ENCODE measurements around the gene CSNK2B.

The CSNK2B gene

DNA sequence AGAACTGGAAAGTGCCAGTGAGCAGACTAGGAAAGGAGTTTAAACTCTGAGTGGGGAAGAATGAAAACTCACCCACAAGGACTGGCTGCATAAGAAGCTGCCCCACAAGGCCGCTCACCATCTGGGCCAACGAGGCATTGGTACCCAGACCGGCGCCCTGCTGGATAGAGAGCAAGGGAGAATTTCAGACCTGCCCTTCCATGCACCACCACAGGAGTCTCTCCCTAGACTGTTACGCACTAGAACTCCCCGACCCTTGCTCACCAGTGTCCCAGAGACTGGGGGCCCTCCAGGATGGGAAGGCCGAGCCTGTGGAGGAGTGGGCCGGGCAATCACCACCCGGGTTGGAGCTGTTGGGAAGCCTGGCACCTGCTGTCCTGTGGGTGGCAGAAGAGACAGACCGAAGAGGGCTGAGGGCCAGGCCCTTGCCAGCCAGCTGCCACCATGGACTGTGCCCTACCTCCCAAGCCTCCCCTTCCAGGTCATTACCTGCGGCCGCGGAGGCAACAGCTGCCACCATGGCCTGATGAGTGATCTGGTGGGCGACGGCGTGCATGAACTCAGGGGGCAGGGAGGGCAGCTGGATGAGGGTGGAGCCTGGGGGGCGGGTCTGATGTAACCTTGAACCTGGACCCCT is 21.9 kb upstream of the CSNK2B start:
- H3K4me3 ChIP-seq (ENCODE audit: low read depth, low read length): no peak overlapping the region
- TF ChIP-seq, protein P1, sequence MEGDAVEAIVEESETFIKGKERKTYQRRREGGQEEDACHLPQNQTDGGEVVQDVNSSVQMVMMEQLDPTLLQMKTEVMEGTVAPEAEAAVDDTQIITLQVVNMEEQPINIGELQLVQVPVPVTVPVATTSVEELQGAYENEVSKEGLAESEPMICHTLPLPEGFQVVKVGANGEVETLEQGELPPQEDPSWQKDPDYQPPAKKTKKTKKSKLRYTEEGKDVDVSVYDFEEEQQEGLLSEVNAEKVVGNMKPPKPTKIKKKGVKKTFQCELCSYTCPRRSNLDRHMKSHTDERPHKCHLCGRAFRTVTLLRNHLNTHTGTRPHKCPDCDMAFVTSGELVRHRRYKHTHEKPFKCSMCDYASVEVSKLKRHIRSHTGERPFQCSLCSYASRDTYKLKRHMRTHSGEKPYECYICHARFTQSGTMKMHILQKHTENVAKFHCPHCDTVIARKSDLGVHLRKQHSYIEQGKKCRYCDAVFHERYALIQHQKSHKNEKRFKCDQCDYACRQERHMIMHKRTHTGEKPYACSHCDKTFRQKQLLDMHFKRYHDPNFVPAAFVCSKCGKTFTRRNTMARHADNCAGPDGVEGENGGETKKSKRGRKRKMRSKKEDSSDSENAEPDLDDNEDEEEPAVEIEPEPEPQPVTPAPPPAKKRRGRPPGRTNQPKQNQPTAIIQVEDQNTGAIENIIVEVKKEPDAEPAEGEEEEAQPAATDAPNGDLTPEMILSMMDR (IDR thresholded peaks at IDR 0.05; ENCODE audit: insufficient read depth, low read depth, low read length, missing control alignments): no peak
- no peak for DNase-seq (ENCODE audit: low read depth)

DNA sequence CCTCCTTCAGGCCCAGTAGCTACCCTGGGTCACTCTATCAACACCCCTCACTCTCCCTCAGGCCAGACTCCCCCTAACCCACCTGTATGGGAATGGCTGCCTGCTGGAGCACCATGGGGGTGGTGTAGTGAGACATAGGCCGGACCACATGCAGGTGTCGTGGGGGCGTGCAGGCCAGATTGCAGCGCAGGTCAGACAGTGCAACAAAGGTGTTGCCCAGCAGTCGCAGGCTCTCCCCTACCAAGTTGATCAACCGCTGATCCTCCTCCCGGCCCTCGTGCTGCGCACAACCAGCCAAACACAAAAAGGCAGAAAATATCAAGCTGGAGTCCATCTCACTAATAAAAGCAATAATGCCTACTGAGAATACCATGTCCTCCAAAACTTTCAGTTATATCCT is 20.6 kb upstream of the CSNK2B start:
- no peak overlapping the region for H3K4me3 ChIP-seq (ENCODE audit: low read depth, low read length)
- TF ChIP-seq, protein P1 (IDR thresholded peaks at IDR 0.05; ENCODE audit: insufficient read depth, low read depth, low read length, missing control alignments): no peak
- no peak for DNase-seq (ENCODE audit: low read depth)

DNA sequence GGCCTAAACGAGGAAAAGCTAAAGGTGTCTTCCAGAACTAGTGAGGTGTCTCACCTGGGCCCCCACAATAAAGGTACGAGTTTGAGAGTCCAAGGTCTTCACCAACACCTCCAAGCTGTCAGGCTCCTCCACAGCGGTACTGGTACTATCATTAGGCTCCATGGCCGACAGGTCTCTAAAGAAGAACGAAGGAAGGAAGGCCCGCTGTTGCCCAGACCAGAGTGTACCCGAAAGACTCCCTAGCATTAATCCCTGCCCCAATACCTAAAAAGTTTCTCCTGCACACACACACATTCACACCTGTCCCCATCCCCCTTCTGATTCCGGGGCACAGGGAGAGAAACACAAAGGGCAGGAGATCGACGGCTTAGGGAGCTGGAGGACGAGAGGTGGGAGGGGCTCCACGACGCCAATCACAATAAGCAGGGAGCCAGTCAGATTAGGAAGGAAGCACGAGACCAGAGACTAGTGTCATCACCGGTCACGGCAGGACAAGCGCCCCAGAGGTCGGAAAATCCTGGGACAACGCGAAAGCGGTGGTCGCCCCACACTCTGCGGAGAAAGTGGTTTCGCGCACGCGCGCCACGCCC is 14.2 kb upstream of the CSNK2B start:
- TF ChIP-seq, protein P1 (IDR thresholded peaks at IDR 0.05; ENCODE audit: insufficient read depth, low read depth, low read length, missing control alignments): no peak
- H3K4me3 ChIP-seq (ENCODE audit: low read depth, low read length): peak overlapping the region; percentile 86
- peak; percentile 76 for DNase-seq (ENCODE audit: low read depth)

DNA sequence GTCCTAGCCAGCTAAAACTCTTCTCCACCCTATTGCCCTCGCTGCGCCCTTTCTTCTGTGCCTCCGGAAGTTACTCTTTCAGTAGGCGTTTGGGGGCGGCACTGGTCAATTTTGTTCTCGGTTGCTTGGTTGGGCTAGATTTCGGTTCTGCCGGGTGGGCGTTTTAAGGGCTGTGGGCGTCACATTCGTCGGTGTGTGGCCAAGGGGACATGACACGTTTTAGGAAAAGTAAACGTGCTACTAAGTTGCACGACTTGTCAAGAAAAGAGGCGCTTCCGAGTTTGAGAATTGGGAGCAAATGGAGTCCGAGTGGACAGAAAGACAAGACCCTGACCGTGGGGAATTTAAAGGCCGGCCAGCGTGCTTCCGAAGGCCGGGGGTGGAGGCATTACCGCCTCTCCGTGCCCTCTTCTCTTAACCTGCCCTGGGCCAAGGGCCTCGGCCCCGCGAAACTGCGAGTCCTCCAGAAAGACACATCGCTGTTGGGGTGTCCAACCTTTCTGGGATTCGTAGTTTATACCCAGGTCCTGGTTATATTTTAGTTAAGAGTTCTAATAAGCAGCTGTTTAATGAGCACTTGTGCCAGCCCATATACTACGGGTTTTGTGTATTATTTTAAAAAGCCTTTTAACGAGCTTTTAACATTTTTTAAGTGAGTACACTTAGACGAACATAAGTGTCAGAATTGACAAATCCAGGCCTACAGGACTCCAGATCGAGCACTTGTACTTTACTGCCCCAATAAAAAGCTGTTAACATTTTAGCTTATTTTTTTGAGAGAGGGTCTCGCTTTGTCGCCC is 12.8 kb upstream of the CSNK2B start:
- H3K4me3 ChIP-seq (ENCODE audit: low read depth, low read length): peak overlapping the region; percentile 86
- peak; percentile 96 for DNase-seq (ENCODE audit: low read depth)
- TF ChIP-seq, protein P1 (IDR thresholded peaks at IDR 0.05; ENCODE audit: insufficient read depth, low read depth, low read length, missing control alignments): peak; percentile 2

DNA sequence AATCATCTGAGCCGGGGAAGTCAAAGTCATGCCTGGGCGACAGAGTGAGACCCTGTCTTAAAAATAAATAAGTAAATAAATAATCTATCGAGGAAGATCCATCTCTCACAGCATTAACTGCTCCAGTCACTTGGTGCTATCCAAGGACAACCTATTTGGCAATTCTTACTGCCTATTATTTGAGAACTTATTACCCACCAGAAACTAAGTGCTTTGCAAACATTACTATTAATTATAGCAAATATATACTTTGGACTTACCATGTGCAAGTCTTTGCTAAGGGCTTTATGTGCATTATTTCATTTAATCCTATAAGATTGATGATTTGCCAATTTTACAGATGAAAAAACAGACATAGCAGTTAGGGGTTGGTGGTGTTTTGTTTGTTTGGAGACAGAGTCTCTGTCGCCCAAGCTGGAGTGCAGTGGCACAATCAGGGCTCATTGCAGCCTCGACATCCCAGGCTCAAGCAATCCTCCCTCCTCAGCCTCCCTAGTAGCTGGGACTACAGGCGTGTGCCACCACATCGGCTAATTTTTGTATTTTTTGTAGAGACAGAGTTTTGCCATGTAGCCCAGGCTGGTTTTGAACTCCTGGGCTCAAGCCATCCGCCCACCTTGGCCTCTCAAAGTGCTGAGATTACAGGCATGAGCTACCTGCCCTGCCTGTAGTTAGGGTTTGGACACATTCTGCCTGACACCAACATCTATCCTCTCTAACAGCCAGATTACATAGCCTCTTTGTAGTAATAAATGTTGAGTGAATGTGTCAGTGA is 11.1 kb upstream of the CSNK2B start:
- H3K4me3 ChIP-seq (ENCODE audit: low read depth, low read length): no peak overlapping the region
- TF ChIP-seq, protein P1 (IDR thresholded peaks at IDR 0.05; ENCODE audit: insufficient read depth, low read depth, low read length, missing control alignments): no peak
- DNase-seq (ENCODE audit: low read depth): no peak

DNA sequence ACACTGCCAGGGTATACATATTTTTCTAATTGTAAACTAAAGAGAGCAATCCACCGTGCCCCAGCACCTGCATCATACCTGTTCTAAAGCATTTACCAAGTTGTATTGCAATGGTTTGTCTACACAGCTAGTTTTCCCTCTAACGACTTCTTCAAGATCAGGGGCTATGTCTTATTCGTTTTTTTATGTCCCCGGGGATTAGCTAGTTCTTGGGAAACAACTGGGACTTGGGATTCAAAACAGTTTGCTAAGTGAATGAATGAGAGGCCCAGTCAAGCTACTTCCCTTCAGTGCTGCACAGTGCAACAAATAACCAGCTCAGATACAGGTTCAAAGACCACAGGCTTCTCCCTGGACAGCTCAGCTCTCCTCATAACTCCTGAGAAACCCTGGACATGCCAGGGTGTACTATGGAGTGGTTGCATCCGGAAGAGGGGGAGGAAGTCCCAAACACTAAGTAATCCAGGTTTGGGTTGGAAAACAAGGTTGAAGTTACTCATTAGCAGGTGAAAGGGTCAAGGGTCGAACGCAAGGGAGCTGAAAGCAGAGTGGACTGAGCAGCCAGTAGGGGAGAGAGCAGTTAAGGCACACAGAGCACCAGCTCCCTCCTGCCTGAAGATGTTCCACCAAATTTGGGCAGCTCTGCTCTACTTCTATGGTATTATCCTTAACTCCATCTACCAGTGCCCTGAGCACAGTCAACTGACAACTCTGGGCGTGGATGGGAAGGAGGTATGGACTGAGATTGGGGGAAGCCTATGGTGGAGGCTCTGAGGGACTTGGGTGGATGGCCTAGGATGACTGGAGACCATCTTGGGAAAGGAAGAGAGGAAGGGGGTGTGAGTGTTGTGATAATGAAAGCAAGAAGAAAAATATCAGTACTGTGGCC is 10.3 kb upstream of the CSNK2B start, which contains the start of gene APOM:
Gene APOM, plus strand, starts transcription at position 546 of the 889 bp plus-strand sequence. Its CDS starts 73 bp downstream, at position 619.
- no peak for DNase-seq (ENCODE audit: low read depth)
- H3K4me3 ChIP-seq (ENCODE audit: low read depth, low read length): no peak within 1 kb of the TSS
- TF ChIP-seq, protein P1 (IDR thresholded peaks at IDR 0.05; ENCODE audit: insufficient read depth, low read depth, low read length, missing control alignments): no peak

All from GM12865 (cell line).